Thoracic aorta (tissue), 2 donors: Measurements from ENCODE around the gene NKIRAS1. TPM values are rescaled to one million over a fixed set of nuclear protein-coding genes. Genes with fewer than 3 reads are reported as not detected.

Experiments
- ATAC-seq: fragments of 150-250 bp; one replicate; pipeline ENCODE4 v1.8.0; 2017; ENCODE audit warnings: low read depth; ENCODE audit not compliant: insufficient number of reproducible peaks, low FRiP score
- DNase-seq: peaks from one replicate; pipeline ENCODE4 v3.0.0-alpha.2; 2020; ENCODE audit warnings: low spot score
- H3K27ac ChIP-seq, 2 donors: fragments of 200-600 bp; sonication (generic); 1 replicate in 1 of 2; 2 replicates in 1 of 2; pipeline ENCODE4 v1.5.1; 2016; ENCODE audit warnings: mild to moderate bottlenecking in 2 of 2, moderate library complexity in 2 of 2
- H3K27me3 ChIP-seq: fragments of 200-600 bp; sonication (generic); replicated peaks from 2 replicates; pipeline ENCODE4 v1.6.0; 2016; ENCODE audit warnings: mild to moderate bottlenecking; ENCODE audit not compliant: insufficient read depth
- H3K36me3 ChIP-seq: fragments of 200-600 bp; sonication (generic); one replicate; pipeline ENCODE4 v1.5.1; 2016
- H3K4me1 ChIP-seq, 2 donors: fragments of 200-600 bp; sonication (generic); 1 replicate in 1 of 2; 2 replicates in 1 of 2; pipeline versions ENCODE4 v1.5.1 to v1.6.0; 2016; ENCODE audit warnings: low read depth in 2 of 2, mild to moderate bottlenecking in 1 of 2; ENCODE audit not compliant: control insufficient read depth in 1 of 2
- H3K4me3 ChIP-seq: fragments of 200-600 bp; sonication (generic); 2 replicates; pipeline ENCODE4 v1.5.1; 2016; ENCODE audit warnings: mild to moderate bottlenecking
- H3K9me3 ChIP-seq: fragments of 200-600 bp; sonication (generic); 2 replicates; pipeline ENCODE4 v1.5.1; 2016
- total RNA-seq, 2 donors: library from RNA; depleted of rRNA; stranded (reverse); fragments of >200 nt; gene quantifications; one replicate each; pipeline versions ENCODE4 v1.1.0 to v1.2.3, GENCODE V29; 2016
- TF ChIP-seq, protein P1 (sequence below): fragments of 200-600 bp; sonication (generic); IDR thresholded peaks from one replicate; pipeline ENCODE4 v1.5.1; 2019; ENCODE audit warnings: antibody characterized with exemption

The NKIRAS1 gene
- total RNA-seq, 2 donors from 2014 or later, result 15.8 to 21.0 TPM

DNA sequence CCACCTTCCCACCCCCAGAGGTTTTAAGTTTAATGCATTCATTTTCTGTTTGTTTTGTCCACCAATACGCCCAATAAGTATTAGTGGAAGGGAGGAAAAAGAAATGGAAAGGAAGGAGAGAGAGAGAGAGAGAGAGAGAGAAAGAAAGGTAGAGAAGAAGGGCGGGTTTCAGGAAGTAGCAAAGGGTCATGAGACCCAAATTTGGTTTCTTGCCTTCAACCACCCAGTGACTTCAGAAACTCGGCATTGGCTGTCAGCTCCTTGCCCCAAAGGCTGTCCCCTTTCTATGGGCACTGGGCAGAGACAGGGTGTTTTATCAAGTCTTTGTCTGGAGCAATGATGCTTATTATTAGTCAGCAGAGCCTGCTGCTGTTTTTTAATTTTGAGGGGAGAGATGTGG, 14.8 kb upstream of the NKIRAS1 start:
- TF ChIP-seq, protein P1, sequence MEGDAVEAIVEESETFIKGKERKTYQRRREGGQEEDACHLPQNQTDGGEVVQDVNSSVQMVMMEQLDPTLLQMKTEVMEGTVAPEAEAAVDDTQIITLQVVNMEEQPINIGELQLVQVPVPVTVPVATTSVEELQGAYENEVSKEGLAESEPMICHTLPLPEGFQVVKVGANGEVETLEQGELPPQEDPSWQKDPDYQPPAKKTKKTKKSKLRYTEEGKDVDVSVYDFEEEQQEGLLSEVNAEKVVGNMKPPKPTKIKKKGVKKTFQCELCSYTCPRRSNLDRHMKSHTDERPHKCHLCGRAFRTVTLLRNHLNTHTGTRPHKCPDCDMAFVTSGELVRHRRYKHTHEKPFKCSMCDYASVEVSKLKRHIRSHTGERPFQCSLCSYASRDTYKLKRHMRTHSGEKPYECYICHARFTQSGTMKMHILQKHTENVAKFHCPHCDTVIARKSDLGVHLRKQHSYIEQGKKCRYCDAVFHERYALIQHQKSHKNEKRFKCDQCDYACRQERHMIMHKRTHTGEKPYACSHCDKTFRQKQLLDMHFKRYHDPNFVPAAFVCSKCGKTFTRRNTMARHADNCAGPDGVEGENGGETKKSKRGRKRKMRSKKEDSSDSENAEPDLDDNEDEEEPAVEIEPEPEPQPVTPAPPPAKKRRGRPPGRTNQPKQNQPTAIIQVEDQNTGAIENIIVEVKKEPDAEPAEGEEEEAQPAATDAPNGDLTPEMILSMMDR, result no peak
- no peaks in the 10 kb centered on the region for H3K9me3 ChIP-seq
- no peak overlapping the region for H3K27ac ChIP-seq
- DNase-seq (no peak), ATAC-seq (no peak)
- no peaks in the 10 kb centered on the region for H3K36me3 ChIP-seq
- peaks cover 0 to 6% of the 10 kb centered on the region in 2 donors for H3K4me1 ChIP-seq
- H3K4me3 ChIP-seq, result no peak overlapping the region
- H3K27me3 ChIP-seq, result no peaks in the 10 kb centered on the region

DNA sequence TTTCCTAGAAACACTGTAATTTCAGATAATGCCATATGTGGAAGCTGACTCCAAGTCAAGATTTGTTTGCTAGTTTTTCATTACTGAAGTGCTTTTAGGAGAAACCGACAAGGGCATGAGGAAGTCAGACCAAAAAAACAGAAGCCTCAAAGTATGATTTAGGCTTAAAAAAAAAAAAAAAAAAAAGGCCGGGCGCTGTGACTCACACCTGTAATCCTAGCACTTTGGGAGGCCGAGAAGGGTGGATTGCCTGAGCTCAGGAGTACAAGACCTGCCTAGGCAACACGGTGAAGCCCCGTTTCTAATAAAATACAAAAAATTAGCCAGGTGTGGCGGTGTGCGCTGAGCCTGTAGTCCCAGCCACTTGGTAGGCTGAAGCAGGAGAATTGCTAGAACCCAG, 11.7 kb upstream of the NKIRAS1 start:
- DNase-seq (no peak), ATAC-seq (no peak)
- TF ChIP-seq, protein P1, result no peak
- Histone ChIP-seq H3K9me3 (no peaks in the 10 kb centered on the region), H3K4me3 (no peak overlapping the region), H3K27me3 (no peaks in the 10 kb centered on the region), H3K27ac (no peak overlapping the region), H3K4me1 (peaks cover 0 to 6% of the 10 kb centered on the region in 2 donors), H3K36me3 (no peaks in the 10 kb centered on the region)

DNA sequence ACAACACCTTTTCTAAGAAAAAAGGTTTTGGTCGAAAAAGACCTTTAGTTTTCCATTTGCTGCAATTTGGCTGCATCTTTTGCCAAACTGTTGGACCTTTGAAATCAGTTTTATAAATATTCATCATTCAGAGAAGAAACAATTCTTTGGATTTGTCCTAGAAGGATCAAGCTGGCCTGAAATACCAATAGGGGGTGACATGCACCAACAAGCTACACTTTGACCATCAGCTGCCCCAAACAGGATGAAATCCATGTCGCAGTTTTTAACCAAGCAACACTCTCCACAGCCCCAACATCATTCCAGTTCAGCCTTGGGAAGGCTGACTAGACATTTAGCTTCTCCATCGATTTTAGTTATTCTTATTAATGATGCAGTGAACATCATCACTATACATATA, 9.9 kb upstream of the NKIRAS1 start:
- H3K27me3 ChIP-seq, result no peaks in the 10 kb centered on the region
- TF ChIP-seq, protein P1, result no peak
- H3K4me1 ChIP-seq, result peaks cover 0 to 6% of the 10 kb centered on the region in 2 donors
- DNase-seq (no peak), ATAC-seq (no peak)
- no peaks in the 10 kb centered on the region for H3K36me3 ChIP-seq
- H3K9me3 ChIP-seq, result no peaks in the 10 kb centered on the region
- H3K4me3 ChIP-seq, result no peak overlapping the region
- no peak overlapping the region for H3K27ac ChIP-seq

DNA sequence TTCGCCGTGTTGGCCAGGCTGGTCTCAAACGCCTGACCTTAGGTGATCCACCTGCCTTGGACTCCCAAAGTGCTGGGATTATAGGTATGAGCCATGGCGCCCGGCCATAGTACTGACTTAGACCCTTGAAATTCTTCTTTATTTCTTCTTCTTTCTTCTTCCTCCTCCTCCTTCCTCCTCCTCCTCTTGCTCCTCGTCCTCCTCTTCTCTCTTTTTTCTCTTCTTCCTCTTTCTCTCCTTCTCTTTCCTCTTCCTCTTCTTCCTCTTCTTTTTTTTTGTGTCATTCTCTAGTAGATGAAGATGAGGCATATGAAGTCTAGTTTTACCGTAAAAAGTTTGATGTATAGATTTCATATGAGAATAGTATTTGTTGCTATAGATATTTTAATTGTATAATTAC, 9.5 kb upstream of the NKIRAS1 start:
- ATAC-seq, result no peak
- no peak for DNase-seq

DNA sequence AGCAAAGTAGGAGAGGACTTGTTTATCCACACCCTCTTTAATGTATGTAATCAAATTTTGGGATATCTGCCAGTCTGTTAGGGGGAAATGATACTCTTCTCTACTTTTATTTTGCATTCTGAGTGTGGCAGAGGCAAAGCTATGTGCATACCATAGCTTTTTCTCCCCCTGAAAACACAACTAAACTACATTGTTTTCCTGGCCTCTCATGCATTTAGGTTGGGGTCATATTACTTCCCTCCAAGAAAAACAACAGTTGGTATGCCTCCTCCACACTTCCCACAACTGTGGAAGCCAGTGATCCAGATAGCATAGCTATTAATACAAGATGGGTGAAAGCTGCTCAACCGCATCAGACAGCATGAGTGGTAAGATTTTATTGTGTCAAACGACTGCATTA, 7.0 kb upstream of the NKIRAS1 start:
- H3K27ac ChIP-seq, result no peak overlapping the region
- peaks cover 5 to 25% of the 10 kb centered on the region in 2 donors for H3K4me1 ChIP-seq
- no peaks in the 10 kb centered on the region for H3K9me3 ChIP-seq
- no peaks in the 10 kb centered on the region for H3K36me3 ChIP-seq
- ATAC-seq (no peak), DNase-seq (no peak)
- no peaks in the 10 kb centered on the region for H3K27me3 ChIP-seq
- TF ChIP-seq, protein P1, result no peak
- H3K4me3 ChIP-seq, result no peak overlapping the region

More for the DNA sequence above, 9.5 kb upstream of the NKIRAS1 start:
- Histone ChIP-seq H3K4me3 (no peak overlapping the region), H3K4me1 (peaks cover 0 to 6% of the 10 kb centered on the region in 2 donors), H3K27me3 (no peaks in the 10 kb centered on the region), H3K9me3 (no peaks in the 10 kb centered on the region), H3K27ac (no peak overlapping the region), H3K36me3 (no peaks in the 10 kb centered on the region)
- TF ChIP-seq, protein P1, result no peak
